PC-9 (cell line): Measurements from ENCODE around the gene DDX4. TPM values are rescaled to one million over a fixed set of nuclear protein-coding genes. Genes with fewer than 3 reads are reported as not detected.

Experiments
- Bru-seq: library from RNA; stranded (reverse); fragments of 400-500 nt; gene quantifications from one replicate; lab custom pipeline; 2021; lab: Mats Ljungman, UMichigan
- BruChase-seq, 2 experiments: library from RNA; stranded (reverse); fragments of 400-500 nt; gene quantifications; one replicate each; lab custom pipeline; 2021; lab: Mats Ljungman, UMichigan
- BruUV-seq: library from RNA; stranded (reverse); fragments of 400-500 nt; replicated peaks from 2 replicates; lab custom pipeline; 2021; lab: Mats Ljungman, UMichigan
- CTCF ChIA-PET: fragments of 300-600 bp; sonication (Branson Sonifier 250); formaldehyde crosslinking; loops from one replicate; lab custom pipeline; 2022; ENCODE audit warnings: antibody characterized with exemption; lab: Charles Lee
- POLR2A ChIA-PET: fragments of 300-600 bp; sonication (Branson Sonifier 250); formaldehyde crosslinking; loops from one replicate; lab custom pipeline; 2022; ENCODE audit warnings: antibody characterized with exemption; ENCODE audit not compliant: unreplicated experiment; lab: Charles Lee
- DNase-seq, 2 experiments: peaks; one replicate each; pipeline versions ENCODE4 v3.0.0 to v3.0.0-alpha.2; 2015 to 2022; ENCODE audit warnings: mixed read lengths in 1 of 2
- H2AFZ ChIP-seq: fragments of 200-600 bp; sonication (generic); 2 replicates; pipeline ENCODE4 v1.8.1; 2017; ENCODE audit warnings: antibody characterized with exemption
- H3F3A ChIP-seq: fragments of 200-600 bp; sonication (generic); 2 replicates; pipeline ENCODE4 v1.8.1; 2017; ENCODE audit warnings: antibody characterized with exemption, mild to moderate bottlenecking, low read depth; ENCODE audit not compliant: insufficient read depth
- H3K27ac ChIP-seq: fragments of 200-600 bp; sonication (generic); 2 replicates; pipeline ENCODE4 v1.6.1; 2016; ENCODE audit warnings: mixed run types
- H3K27me3 ChIP-seq: fragments of 200-600 bp; sonication (generic); 2 replicates; pipeline ENCODE4 v1.6.1; 2016; ENCODE audit warnings: low read depth, mixed run types; ENCODE audit not compliant: insufficient read depth
- H3K36me3 ChIP-seq: fragments of 200-600 bp; sonication (generic); 2 replicates; pipeline ENCODE4 v1.6.1; 2016; ENCODE audit warnings: low read depth, mixed run types
- H3K4me1 ChIP-seq: fragments of 200-600 bp; sonication (generic); replicated peaks from 2 replicates; pipeline ENCODE4 v1.6.1; 2016; ENCODE audit warnings: mixed run types; ENCODE audit not compliant: insufficient read depth
- H3K4me2 ChIP-seq: fragments of 200-600 bp; sonication (generic); 2 replicates; pipeline ENCODE4 v1.6.1; 2017; ENCODE audit warnings: mixed run types
- H3K4me3 ChIP-seq: fragments of 200-600 bp; sonication (generic); 2 replicates; pipeline ENCODE4 v1.6.1; 2016; ENCODE audit warnings: mixed run types
- H3K79me2 ChIP-seq: fragments of 200-600 bp; sonication (generic); 2 replicates; pipeline ENCODE4 v1.6.1; 2017; ENCODE audit warnings: low read depth, mixed run types
- H3K9me2 ChIP-seq: fragments of 200-600 bp; sonication (generic); 2 replicates; pipeline ENCODE4 v1.8.1; 2017; ENCODE audit warnings: mild to moderate bottlenecking; ENCODE audit not compliant: insufficient read depth
- H3K9me3 ChIP-seq: fragments of 200-600 bp; sonication (generic); 2 replicates; pipeline ENCODE4 v1.8.1; 2016; ENCODE audit warnings: low read depth; ENCODE audit not compliant: insufficient read depth
- H4K20me1 ChIP-seq: fragments of 200-600 bp; sonication (generic); 2 replicates; pipeline ENCODE4 v1.8.1; 2017; ENCODE audit not compliant: insufficient read depth
- CTCF ChIP-seq: fragments of 200-600 bp; sonication (generic); conservative IDR thresholded peaks from 2 replicates; pipeline ENCODE4 v1.6.1; 2017; ENCODE audit warnings: mixed run types, antibody characterized with exemption, mild to moderate bottlenecking, moderate library complexity
- EZH2 ChIP-seq: fragments of 200-600 bp; sonication (generic); IDR thresholded peaks from 2 replicates; pipeline ENCODE4 v1.8.0; 2017; ENCODE audit warnings: antibody characterized with exemption, low read depth
- intact Hi-C: fragments of 100-400 bp; cut with micrococcal nuclease; formaldehyde crosslinking; loops from one replicate; pipeline ENCODE4 v1.10.0; 2022; ENCODE audit not compliant: unreplicated experiment
- long read RNA-seq: library from polyadenylated mRNA; stranded (forward); transcript quantifications from one replicate; pipeline ENCODE4 v2.0.0, GENCODE V29; 2022
- total RNA-seq: library from RNA; stranded (reverse); gene quantifications from 2 replicates; pipeline ENCODE4 v1.2.3, GENCODE V29; 2021

DDX4 gene
- total RNA-seq (not detected in 2 replicates), Bru-seq, nascent RNA (percentile 5 among the genes with signal in this experiment), BruChase-seq, experiment 1, labeled RNA remaining after a 2-hour chase (percentile 14 among the genes with signal in this experiment), BruChase-seq, experiment 2, labeled RNA remaining after a 6-hour chase (percentile 9 among the genes with signal in this experiment)
- long read RNA-seq: 0 reads

- Histone ChIP-seq H3K4me2 (no peak within 1 kb of the TSS), H4K20me1 (no peaks in the 10 kb centered on the region), H3K27ac (no peak within 1 kb of the TSS), H2AFZ (no peak within 1 kb of the TSS), H3K27me3 (no peaks in the 10 kb centered on the region), H3K9me2 (no peaks in the 10 kb centered on the region), H3K4me1 (no peaks in the 10 kb centered on the region), H3K79me2 (no peaks in the 10 kb centered on the region), H3K4me3 (no peak within 1 kb of the TSS), H3K36me3 (no peaks in the 10 kb centered on the region), H3F3A (no peaks in the 10 kb centered on the region), H3K9me3 (no peaks in the 10 kb centered on the region)
- DNase-seq: no peak
- no TSS peak for BruUV-seq
- TF ChIP-seq EZH2 (no peak), CTCF (no peak)
- CTCF ChIA-PET: no interaction called here
- intact Hi-C loops: no loop called here
- POLR2A ChIA-PET: no interaction called here
These were observed at the start of gene DDX4 for GRCh38 chr5:55737793-55738192. Gene DDX4 (plus strand): TSS chr5:55738061. CDS start chr5:55738964, 903 bp downstream.

DNA sequence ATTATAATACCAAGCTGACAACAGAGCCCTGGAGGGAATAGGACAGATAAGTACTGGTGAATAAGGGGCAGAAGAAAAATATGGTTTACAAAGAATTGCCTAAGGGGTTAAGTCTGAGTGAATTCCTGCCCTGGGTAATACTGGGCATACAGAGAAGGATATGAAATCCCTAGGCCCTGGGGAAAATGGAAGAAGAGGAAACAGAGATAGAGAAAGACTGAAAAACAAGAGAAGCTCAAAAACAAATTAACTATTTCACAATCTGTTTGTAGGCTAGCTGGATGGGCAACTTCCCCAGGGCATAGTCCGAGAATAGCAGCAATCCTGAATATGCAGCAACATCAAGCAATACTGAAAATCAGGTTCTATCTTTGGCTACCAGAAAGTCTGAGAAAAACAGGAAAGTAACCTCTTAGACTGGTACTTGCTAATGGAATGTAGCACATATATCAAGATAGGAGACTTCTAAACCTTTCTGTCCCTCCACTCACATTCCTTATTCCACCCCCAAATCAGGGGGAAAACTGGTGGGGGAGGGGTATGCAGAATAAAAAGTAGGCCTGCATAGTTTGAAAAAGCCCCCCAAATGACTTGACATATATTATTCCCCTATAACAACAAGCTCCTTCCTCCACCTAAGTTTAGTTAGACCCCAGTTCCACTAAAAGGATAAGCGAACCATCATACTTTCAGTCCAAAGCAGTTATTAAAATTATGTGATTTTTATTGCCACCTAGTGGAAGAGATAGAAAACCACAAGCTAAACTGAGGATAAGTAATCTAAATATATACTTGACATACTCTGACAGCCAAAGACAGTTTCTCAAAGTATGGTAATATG is 46.4 kb upstream of the DDX4 start:
- Histone ChIP-seq H3K27ac (no peak overlapping the region), H2AFZ (no peak overlapping the region), H4K20me1 (no peaks in the 10 kb centered on the region), H3K4me2 (no peak overlapping the region), H3K9me3 (no peaks in the 10 kb centered on the region; the same call in 1 of the 2 replicates), H3F3A (peaks cover 9% of the 10 kb centered on the region; the same call in 1 of the 2 replicates), H3K4me3 (no peak overlapping the region), H3K36me3 (no peaks in the 10 kb centered on the region), H3K4me1 (no peaks in the 10 kb centered on the region), H3K79me2 (no peaks in the 10 kb centered on the region), H3K27me3 (no peaks in the 10 kb centered on the region), H3K9me2 (no peaks in the 10 kb centered on the region)
- POLR2A ChIA-PET: interaction anchor here (0.6 kb wide), 1 partner anchor 91 kb away, joined by 5 read pairs; no protein-coding TSS in a partner anchor
- DNase-seq: peak in 1 of 2 experiments; percentile 51
- intact Hi-C loops: loop anchor here (1.0 to 10.0 kb wide), 4 partner anchors 159 to 519 kb away; partner anchors contain the start of genes CDC20B and PLPP1
- no TSS peak for BruUV-seq
- TF ChIP-seq EZH2: no peak
- TF ChIP-seq CTCF: peak; percentile 80
- CTCF ChIA-PET: interaction anchor here (0.6 to 1.4 kb wide), 5 partner anchors 94 to 518 kb away, joined by 3 to 10 read pairs (median 3); partner anchors contain the start of gene CDC20B

DNA sequence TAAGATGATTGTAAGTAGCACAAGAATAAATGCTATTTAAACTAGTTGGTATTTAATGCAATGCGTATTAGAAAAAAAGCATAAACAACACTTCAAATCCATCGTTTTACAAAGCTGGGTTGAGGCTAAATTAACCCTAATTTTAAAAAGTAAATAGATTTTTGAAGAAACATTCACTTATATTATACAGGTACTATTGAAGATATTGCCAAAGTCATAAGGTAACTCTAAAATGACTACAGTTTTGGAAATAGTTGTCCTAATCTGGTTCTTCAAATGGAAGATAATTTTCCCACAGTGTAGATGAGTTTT is 45.8 kb upstream of the DDX4 start:
- no TSS peak for BruUV-seq
- H2AFZ ChIP-seq: no peak overlapping the region
- H3K4me1 ChIP-seq: no peaks in the 10 kb centered on the region
- no peak overlapping the region for H3K4me3 ChIP-seq
- no peak for DNase-seq
- H3K9me2 ChIP-seq: no peaks in the 10 kb centered on the region
- H3F3A ChIP-seq: peaks cover 9% of the 10 kb centered on the region; the same call in 1 of the 2 replicates
- no peaks in the 10 kb centered on the region for H4K20me1 ChIP-seq
- no peaks in the 10 kb centered on the region for H3K36me3 ChIP-seq
- H3K4me2 ChIP-seq: no peak overlapping the region
- ChIA-PET POLR2A (interaction anchor here (0.6 kb wide), 1 partner anchor 91 kb away, joined by 5 read pairs; no protein-coding TSS in a partner anchor), CTCF (interaction anchor here (0.6 to 1.4 kb wide), 5 partner anchors 95 to 519 kb away, joined by 3 to 10 read pairs (median 3); partner anchors contain the start of gene CDC20B)
- no peaks in the 10 kb centered on the region for H3K27me3 ChIP-seq
- intact Hi-C loops: loop anchor here (1.0 to 10.0 kb wide), 4 partner anchors 160 to 519 kb away; partner anchors contain the start of genes CDC20B and PLPP1
- no peak for TF ChIP-seq EZH2
- TF ChIP-seq CTCF: peak; percentile 40; the same call in 1 of the 2 replicates
- no peaks in the 10 kb centered on the region for H3K79me2 ChIP-seq
- H3K27ac ChIP-seq: no peak overlapping the region
- no peaks in the 10 kb centered on the region; the same call in 1 of the 2 replicates for H3K9me3 ChIP-seq
